GM12892 (cell line): ENCODE data around the gene CXCR2.

Experiments
- POLR2A ChIP-seq: IDR thresholded peaks from 2 replicates; pipeline ENCODE4 v1.6.1; 2011; ENCODE audit warnings: low read depth, low read length, control low read depth
- TAF1 ChIP-seq: IDR thresholded peaks from 2 replicates; pipeline ENCODE4 v1.6.1; 2011; ENCODE audit warnings: low read depth, mild to moderate bottlenecking, control low read depth, low read length, borderline replicate concordance

- TF ChIP-seq POLR2A = no peak
- TF ChIP-seq TAF1 = no peak
Measured at GRCh38 chr2:218089259-218089658, 36.6 kb upstream of the CXCR2 start.
